HG02678 (cell line): ENCODE data around the gene SGCA.

Experiments used
- ATAC-seq: cut with Tn5 transposase; IDR thresholded peaks from one replicate; pipeline ENCODE4 v1.9.1; 2021; ENCODE audit warnings: mild to moderate bottlenecking, moderate library complexity; ENCODE audit not compliant: unreplicated experiment

Gene SGCA

GRCh38 chr17:50220811-50221210 lies 55.0 kb downstream of the SGCA start:
- no peak for ATAC-seq

GRCh38 chr17:50221266-50221863 lies 55.6 kb downstream of the SGCA start:
- ATAC-seq = no peak

GRCh38 chr17:50221864-50222545 lies 56.2 kb downstream of the SGCA start:
- ATAC-seq = no peak

GRCh38 chr17:50222922-50223321 lies 57.1 kb downstream of the SGCA start:
- ATAC-seq = no peak
